ENCODE results near the gene HBE1. TPM values are rescaled to one million over a fixed set of nuclear protein-coding genes. Genes with fewer than 3 reads are reported as not detected.

HBE1 gene
- total RNA-seq, 1 experiment from 2014 or later, result not detected

DNA sequence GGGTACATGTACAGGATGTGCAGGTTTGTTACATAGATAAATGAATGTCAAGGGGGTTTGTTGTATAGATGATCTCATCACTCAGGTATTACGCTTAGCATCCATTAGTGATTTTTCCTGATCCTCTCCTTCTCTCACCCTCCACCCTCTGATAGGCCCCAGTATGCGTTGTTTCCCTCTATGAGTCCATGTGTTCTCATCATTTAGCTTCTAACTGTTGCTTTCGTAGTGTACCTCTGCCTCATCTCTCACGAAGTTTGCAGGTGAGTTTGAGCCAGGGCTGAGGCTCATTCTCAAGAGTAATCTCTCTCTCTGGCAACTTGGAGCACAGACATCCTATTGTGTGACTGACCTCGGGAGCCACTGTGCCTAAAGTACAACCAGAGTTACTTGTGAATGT lies 4.7 kb upstream of the HBE1 start:
- TF ChIP-seq, protein P1, sequence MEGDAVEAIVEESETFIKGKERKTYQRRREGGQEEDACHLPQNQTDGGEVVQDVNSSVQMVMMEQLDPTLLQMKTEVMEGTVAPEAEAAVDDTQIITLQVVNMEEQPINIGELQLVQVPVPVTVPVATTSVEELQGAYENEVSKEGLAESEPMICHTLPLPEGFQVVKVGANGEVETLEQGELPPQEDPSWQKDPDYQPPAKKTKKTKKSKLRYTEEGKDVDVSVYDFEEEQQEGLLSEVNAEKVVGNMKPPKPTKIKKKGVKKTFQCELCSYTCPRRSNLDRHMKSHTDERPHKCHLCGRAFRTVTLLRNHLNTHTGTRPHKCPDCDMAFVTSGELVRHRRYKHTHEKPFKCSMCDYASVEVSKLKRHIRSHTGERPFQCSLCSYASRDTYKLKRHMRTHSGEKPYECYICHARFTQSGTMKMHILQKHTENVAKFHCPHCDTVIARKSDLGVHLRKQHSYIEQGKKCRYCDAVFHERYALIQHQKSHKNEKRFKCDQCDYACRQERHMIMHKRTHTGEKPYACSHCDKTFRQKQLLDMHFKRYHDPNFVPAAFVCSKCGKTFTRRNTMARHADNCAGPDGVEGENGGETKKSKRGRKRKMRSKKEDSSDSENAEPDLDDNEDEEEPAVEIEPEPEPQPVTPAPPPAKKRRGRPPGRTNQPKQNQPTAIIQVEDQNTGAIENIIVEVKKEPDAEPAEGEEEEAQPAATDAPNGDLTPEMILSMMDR (conservative IDR thresholded peaks at IDR 0.05), result no peak
- Histone ChIP-seq H3K9me3 (ENCODE audit: control insufficient read depth, low read depth, low read length) (no peaks in the 10 kb centered on the region), H3K27me3 (ENCODE audit: insufficient read depth, low read length) (no peaks in the 10 kb centered on the region), H3K23me2 (ENCODE audit: insufficient read length, low read depth, low read length, poor library complexity, severe bottlenecking) (no peaks in the 10 kb centered on the region), H2AK5ac (ENCODE audit: insufficient read length, low read length) (no peak overlapping the region), H3K27ac (ENCODE audit: insufficient read length, low read depth, low read length) (no peak overlapping the region), H2BK20ac (ENCODE audit: low read depth, low read length, poor library complexity, severe bottlenecking) (no peak overlapping the region), H2BK120ac (ENCODE audit: low read depth, low read length, poor library complexity, severe bottlenecking) (no peak overlapping the region), H3K56ac (ENCODE audit: insufficient read length, low read depth, low read length) (no peak overlapping the region), H3K23ac (ENCODE audit: insufficient read length, low read depth, low read length) (no peak overlapping the region), H2BK5ac (ENCODE audit: insufficient read length, low read length) (no peak overlapping the region), H4K8ac (replicated peaks; ENCODE audit: insufficient read length, low read depth, low read length) (no peak overlapping the region), H4K20me1 (ENCODE audit: control insufficient read depth, insufficient read depth, insufficient read length) (no peaks in the 10 kb centered on the region), H4K5ac (ENCODE audit: insufficient read length, low read depth, low read length) (no peak overlapping the region), H3K14ac (ENCODE audit: insufficient read depth, low read length) (no peak overlapping the region), H4K91ac (ENCODE audit: insufficient read length, low read depth, low read length) (no peak overlapping the region), H3K4ac (ENCODE audit: low read depth, low read length) (no peak overlapping the region), H3K79me2 (ENCODE audit: insufficient read depth, low read length) (no peaks in the 10 kb centered on the region), H2BK12ac (ENCODE audit: insufficient read length, low read depth, low read length) (no peak overlapping the region), H3K79me1 (ENCODE audit: insufficient read depth, low read depth, low read length, poor library complexity, severe bottlenecking) (no peaks in the 10 kb centered on the region), H2AFZ (ENCODE audit: low read length) (no peak overlapping the region), H3K9ac (ENCODE audit: extremely low read depth, insufficient read length, low read length) (no peak overlapping the region), H2BK15ac (ENCODE audit: low read depth, low read length) (no peak overlapping the region), H3K4me1 (ENCODE audit: insufficient read depth, low read length) (no peaks in the 10 kb centered on the region), H3K4me2 (ENCODE audit: insufficient read depth, insufficient read length, low read length) (no peak overlapping the region), H3K18ac (ENCODE audit: insufficient read length, low read depth, low read length) (no peak overlapping the region), H3T11ph (ENCODE audit: low read length) (no peak overlapping the region)
- Mint-ChIP-seq H3K9me3 (no peaks in the 10 kb centered on the region), H3K27me3 (ENCODE audit: low read depth) (no peaks in the 10 kb centered on the region), H3K4me3 (no peak overlapping the region), H3K27ac (peak overlapping the region in 1 of 3 experiments; percentile 87; a peak in 1 of 7 replicates), H3K4me1 (peaks cover 5 to 7% of the 10 kb centered on the region in 2 experiments), H3K36me3 (ENCODE audit: insufficient read depth in 1 of 3, low read depth in 3 of 3) (no peaks in the 10 kb centered on the region)
- no CpG with 5 or more reads among the region's 5 CpGs for WGBS (ENCODE audit: extremely low coverage, insufficient read length, low lambda C conversion rate)
- no peak for DNase-seq

All from H9 (cell line).